Mesangial cell (primary cell): Measurements from ENCODE around the gene CRYGB. TPM values are rescaled to one million over a fixed set of nuclear protein-coding genes. Genes with fewer than 3 reads are reported as not detected.

Experiments used
- total RNA-seq: library from RNA; depleted of rRNA; stranded (reverse); fragments of >200 nt; gene quantifications from 2 replicates; pipeline ENCODE4 v1.2.3, GENCODE V29; 2015

The CRYGB gene
- total RNA-seq = not detected in 2 replicates

DNA sequence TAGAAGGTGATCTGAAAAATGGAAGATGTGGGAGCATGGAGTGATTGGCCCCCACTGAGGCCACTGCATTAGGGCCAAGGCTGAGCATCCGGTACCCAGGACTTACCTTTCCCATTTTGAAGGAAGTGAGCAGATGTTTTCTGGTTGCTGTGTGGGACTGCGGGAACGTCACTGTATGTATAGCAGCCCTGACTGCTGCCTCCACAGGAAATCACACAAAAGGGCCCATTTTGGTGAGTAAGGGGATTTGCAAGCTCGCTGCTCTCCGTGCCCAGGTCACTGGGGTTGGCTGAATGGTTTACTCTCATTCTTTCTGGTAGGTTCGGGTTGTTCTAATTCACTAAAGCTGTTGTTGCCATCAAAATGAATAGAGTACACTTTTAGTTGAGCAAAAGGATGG is at the start of gene CRYGB:
Gene CRYGB (minus strand): TSS at position 153 of the 400 bp plus-strand sequence. CDS start 38 bp downstream, at position 115.

DNA sequence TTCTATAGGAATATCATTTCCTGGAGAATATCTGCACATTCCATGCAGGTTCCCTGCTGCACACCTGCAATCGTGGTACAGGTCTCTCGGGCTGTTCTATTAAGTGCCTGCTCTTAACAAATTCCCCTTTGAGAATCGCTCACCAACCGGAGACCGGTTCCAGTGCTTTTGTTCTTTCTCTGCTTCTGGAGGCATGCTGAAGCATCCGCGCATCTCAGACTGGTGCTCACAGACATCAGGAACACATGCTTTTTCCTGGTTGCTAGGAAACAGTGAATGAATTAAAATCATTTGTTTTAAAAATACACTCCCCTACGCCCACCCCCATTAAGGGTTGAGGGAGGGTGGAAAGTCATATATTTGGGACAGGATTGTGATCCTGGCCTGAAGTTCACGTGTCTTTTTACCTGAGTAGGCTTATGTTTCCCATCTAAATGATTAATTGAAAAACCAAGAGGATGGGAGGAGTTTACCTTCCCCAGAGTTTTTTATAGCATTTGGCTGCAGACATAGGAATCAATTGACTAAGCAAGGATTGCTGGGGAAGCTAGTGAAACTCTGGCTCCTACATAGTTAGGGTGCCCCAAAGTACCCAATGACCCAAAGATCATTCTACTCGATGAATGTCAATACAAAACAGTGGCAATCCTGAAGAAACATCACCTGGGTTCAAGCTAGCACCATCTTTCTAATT is 44.0 kb upstream of the CRYGB start, which contains the start of gene C2orf80:
Gene C2orf80 (minus strand): TSS at position 221 of the 694 bp plus-strand sequence. CDS start 3,044 bp downstream, outside the sequence.

DNA sequence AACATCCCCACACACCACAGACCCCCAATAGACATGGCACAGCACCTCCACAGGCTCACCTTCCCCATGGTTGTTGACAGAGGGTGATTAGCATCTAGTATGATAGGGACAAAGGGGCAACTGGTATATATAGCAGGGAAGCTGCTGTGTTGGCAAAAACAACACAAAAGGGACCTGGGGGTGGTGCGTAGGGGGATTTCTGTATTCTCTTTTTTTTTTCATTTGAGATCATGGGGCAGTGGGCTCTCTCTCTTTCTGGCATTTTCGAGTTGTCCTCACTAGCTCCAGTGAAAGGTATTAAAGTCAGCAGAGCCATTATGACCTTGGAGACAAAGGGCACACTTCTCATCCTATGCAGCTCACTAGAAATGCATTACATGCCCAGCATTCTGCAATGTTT is 17.5 kb upstream of the CRYGB start, which contains the start of gene CRYGA:
Gene CRYGA (minus strand): TSS at position 101 of the 400 bp plus-strand sequence. CDS start 33 bp downstream, at position 68.

GRCh38 chr2:208129744-208130711 is 15.9 kb downstream of the CRYGB start, which contains the start of gene CRYGC:
Gene CRYGC (minus strand): TSS chr2:208129828. CDS start chr2:208129792, 36 bp downstream.

DNA sequence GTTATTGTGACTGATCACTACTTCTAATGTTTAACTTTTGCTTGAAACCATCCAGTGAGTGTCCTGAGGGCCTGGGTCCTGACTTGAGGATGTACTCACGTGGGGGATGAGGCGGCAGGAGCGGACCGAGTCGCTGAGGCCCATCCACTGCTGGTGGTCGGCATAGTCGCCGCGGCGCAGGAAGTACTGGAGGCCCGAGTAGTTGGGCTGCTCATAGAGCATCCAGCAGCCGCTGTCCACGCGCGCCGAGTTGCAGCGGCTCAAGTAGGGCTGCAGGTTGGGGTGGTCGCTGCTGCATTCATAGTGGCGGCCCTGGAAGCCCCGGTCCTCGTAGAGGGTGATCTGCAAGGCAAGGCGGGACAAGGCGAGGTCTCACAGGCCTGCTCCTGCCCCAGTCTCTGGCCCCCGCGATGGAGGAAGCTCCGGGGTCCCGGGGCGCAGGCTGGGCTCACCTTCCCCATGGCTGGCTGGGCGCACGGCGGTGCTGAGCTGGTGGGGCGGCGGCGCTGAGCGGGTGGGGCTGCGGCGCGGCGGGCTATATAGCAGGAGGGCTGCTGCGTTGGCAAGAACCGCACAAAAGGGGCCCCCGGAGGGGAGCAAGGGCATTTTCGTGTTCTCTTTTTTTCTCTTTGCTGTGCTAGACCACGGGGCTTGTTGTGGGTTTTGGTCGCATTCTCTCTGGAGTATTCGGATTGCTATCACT is 21.8 kb downstream of the CRYGB start, which contains the start of gene CRYGD:
Gene CRYGD (minus strand): TSS at position 512 of the 703 bp plus-strand sequence. CDS start 51 bp downstream, at position 461.

Other genes with a start within 250 kb of the CRYGB start
- 3.7 and 11.8 TPM in 2 replicates for gene PLEKHM3, start 120.6 kb downstream of the CRYGB start, total RNA-seq
- gene CRYGD, start 21.6 kb downstream of the CRYGB start, total RNA-seq = not detected in 2 replicates
- not detected in 2 replicates for gene CRYGC, start 16.3 kb downstream of the CRYGB start, total RNA-seq
- gene CRYGA, start 17.4 kb upstream of the CRYGB start, total RNA-seq = not detected in 2 replicates
- gene C2orf80, start 43.9 kb upstream of the CRYGB start, total RNA-seq = not detected in 2 replicates
- 52.2 and 63.2 TPM in 2 replicates for gene IDH1, start 108.9 kb upstream of the CRYGB start, total RNA-seq
- 9.3 and 17.5 TPM in 2 replicates for gene PIKFYVE, start 120.1 kb upstream of the CRYGB start, total RNA-seq